C4-2B (cell line): ENCODE measurements around the gene KLK15.

Experiments
- CTCF ChIP-seq: fragments of 450-650 bp; conservative IDR thresholded peaks from 2 replicates; pipeline ENCODE4 v1.5.1; 2017; ENCODE audit warnings: mild to moderate bottlenecking
- ZFX ChIP-seq: fragments of 450-650 bp; IDR thresholded peaks from 2 replicates; pipeline ENCODE4 v1.6.1; 2017

- TF ChIP-seq CTCF (no peak), ZFX (no peak)
Measured at GRCh38 chr19:50822661-50823208, 10.6 kb downstream of the KLK15 start.
